Kidney (tissue), 14 donors: ENCODE measurements around the gene WDR72. TPM values are rescaled to one million over a fixed set of nuclear protein-coding genes. Genes with fewer than 3 reads are reported as not detected.
A peak's percentile ranks its signal among the peaks of the same experiment; 100 is the strongest.

ENCODE experiments used
- DNase-seq, 5 donors: peaks; one replicate each; pipeline ENCODE4 v3.0.0-alpha.2; 2013 to 2020
- FAIRE-seq: peaks from 2 replicates; lab custom pipeline; 2012; peaks lifted over from hg19 to GRCh38; lab: Jason Lieb, UNC
- H3K27ac ChIP-seq, 2 donors: one replicate each; pipeline ENCODE4 v1.7.0; 2013; ENCODE audit warnings: low read depth in 2 of 2, low read length in 2 of 2, inconsistent platforms in 1 of 2
- H3K27me3 ChIP-seq: one replicate; pipeline ENCODE4 v1.7.1; 2013; ENCODE audit warnings: low read length, inconsistent platforms; ENCODE audit not compliant: control insufficient read depth, insufficient read depth
- H3K36me3 ChIP-seq, 3 donors: one replicate each; pipeline versions ENCODE4 v1.7.0 to v1.7.1; 2013; ENCODE audit warnings: low read length in 3 of 3, control low read depth in 1 of 3, inconsistent platforms in 1 of 3; ENCODE audit not compliant: insufficient read depth in 3 of 3, control insufficient read depth in 2 of 3
- H3K4me1 ChIP-seq, 3 donors: one replicate each; pipeline versions ENCODE4 v1.7.0 to v1.7.1; 2013; ENCODE audit warnings: low read length in 3 of 3, inconsistent platforms in 1 of 3, low read depth in 1 of 3; ENCODE audit not compliant: control insufficient read depth in 2 of 3, insufficient read depth in 2 of 3
- H3K4me3 ChIP-seq, 3 donors: one replicate each; pipeline versions ENCODE4 v1.7.0 to v1.8.1; 2013; ENCODE audit warnings: low read length in 3 of 3, control low read depth in 1 of 3, inconsistent platforms in 1 of 3
- H3K9ac ChIP-seq, 3 donors: one replicate each; pipeline versions ENCODE4 v1.7.0 to v1.7.1; 2013; ENCODE audit warnings: low read length in 3 of 3, control low read depth in 1 of 3, inconsistent platforms in 1 of 3
- H3K9me3 ChIP-seq, 3 donors: one replicate each; pipeline versions ENCODE4 v1.7.0 to v1.7.1; 2013; ENCODE audit warnings: low read length in 3 of 3, control low read depth in 1 of 3, inconsistent platforms in 1 of 3; ENCODE audit not compliant: control insufficient read depth in 2 of 3, insufficient read depth in 1 of 3
- CTCF ChIP-seq: IDR thresholded peaks from 3 replicates; pipeline ENCODE4 v1.5.1; 2012; ENCODE audit warnings: mild to moderate bottlenecking, moderate library complexity, borderline replicate concordance; ENCODE audit not compliant: insufficient read depth; ENCODE audit errors: extremely low read depth
- intact Hi-C: fragments of 100-400 bp; cut with DNase I; formaldehyde crosslinking; loops from one replicate; pipeline ENCODE4 v1.11.1; 2022
- polyA plus RNA-seq: library from polyadenylated mRNA; stranded (reverse); fragments of 350-450 nt; fragmentation: Illumina TruSeq; extraction: RNeasy Lipid Tissue Mini Kit (QIAGEN cat#74804); gene quantifications from one replicate; pipeline ENCODE4 v1.2.3, GENCODE V29; 2014; ENCODE audit warnings: low read depth, low replicate concordance; ENCODE audit not compliant: insufficient read depth
- total RNA-seq: library from RNA; stranded (reverse); fragmentation: NEBNext Ultra II Directional; extraction: Animal tissue kit (Norgen Biotek cat#: 25700); gene quantifications from one replicate; pipeline ENCODE4 v1.2.1, GENCODE V29; 2021
- donor health status: control.
- donor health status: control.
- donor health status: control.
- donor health status: control.
- donor health status: control.
- donor health status: DM: yes; HTN: yes; CAD: no.
- donor health status: Normal renal cell carcinoma (clear cell type).

Gene WDR72
- total and polyA plus RNA-seq, 2 donors from 2014 or later, result 55.7 to 60.0 TPM

- DNase-seq, result no peak
- H3K4me3 ChIP-seq, result no peak overlapping the region
- no peak overlapping the region for H3K27ac ChIP-seq
- H3K4me1 ChIP-seq, result peaks cover 0 to 8% (median 0%) of the 10 kb centered on the region in 3 donors
- no peak overlapping the region for H3K9ac ChIP-seq
- no peaks in the 10 kb centered on the region for H3K9me3 ChIP-seq
- peaks cover 0 to 9% (median 2%) of the 10 kb centered on the region in 3 donors for H3K36me3 ChIP-seq
- TF ChIP-seq CTCF, result no peak
- no peak for FAIRE-seq
- H3K27me3 ChIP-seq, result no peaks in the 10 kb centered on the region
- intact Hi-C loops, result no loop called here
Measured at GRCh38 chr15:53713218-53713617, 46.2 kb downstream of the WDR72 start.

GRCh38 chr15:53710906-53711305 lies 48.6 kb downstream of the WDR72 start:
- no peaks in the 10 kb centered on the region for H3K27me3 ChIP-seq
- H3K4me3 ChIP-seq, result peak overlapping the region in 1 of 3 donors; percentile 61
- DNase-seq, result peak in 2 of 5 donors; percentile 61 to 71
- intact Hi-C loops, result no loop called here
- H3K27ac ChIP-seq, result peak overlapping the region in 1 of 2 donors; percentile 44
- H3K4me1 ChIP-seq, result peaks cover 0 to 8% (median 0%) of the 10 kb centered on the region in 3 donors
- H3K9me3 ChIP-seq, result no peaks in the 10 kb centered on the region
- peak overlapping the region in 1 of 3 donors; percentile 32 for H3K9ac ChIP-seq
- no peak for TF ChIP-seq CTCF
- peak; percentile 83 for FAIRE-seq
- H3K36me3 ChIP-seq, result peaks cover 0 to 18% (median 2%) of the 10 kb centered on the region in 3 donors

GRCh38 chr15:53709821-53710220 lies 49.6 kb downstream of the WDR72 start:
- FAIRE-seq (peak; percentile 38), DNase-seq (no peak)
- peaks cover 0 to 8% (median 0%) of the 10 kb centered on the region in 3 donors for H3K4me1 ChIP-seq
- H3K9ac ChIP-seq, result peak overlapping the region in 1 of 3 donors; percentile 58
- TF ChIP-seq CTCF, result no peak
- peak overlapping the region in 2 of 3 donors; percentile 51 to 61 for H3K4me3 ChIP-seq
- H3K9me3 ChIP-seq, result no peaks in the 10 kb centered on the region
- intact Hi-C loops, result no loop called here
- H3K27ac ChIP-seq, result no peak overlapping the region
- peaks cover 0 to 23% (median 3%) of the 10 kb centered on the region in 3 donors for H3K36me3 ChIP-seq
- H3K27me3 ChIP-seq, result no peaks in the 10 kb centered on the region

- H3K4me3 ChIP-seq, result no peak overlapping the region
- DNase-seq, result no peak
- H3K36me3 ChIP-seq, result peaks cover 0 to 19% (median 16%) of the 10 kb centered on the region in 3 donors
- intact Hi-C loops, result no loop called here
- no peak overlapping the region for H3K27ac ChIP-seq
- no peak for FAIRE-seq
- no peaks in the 10 kb centered on the region for H3K27me3 ChIP-seq
- no peaks in the 10 kb centered on the region for H3K9me3 ChIP-seq
- H3K9ac ChIP-seq, result no peak overlapping the region
- H3K4me1 ChIP-seq, result peaks cover 0 to 13% (median 8%) of the 10 kb centered on the region in 3 donors
- no peak for TF ChIP-seq CTCF
Measured at GRCh38 chr15:53695365-53695764, 64.1 kb downstream of the WDR72 start.
